ENCODE data around the gene TBC1D5. TPM values are rescaled to one million over a fixed set of nuclear protein-coding genes. Genes with fewer than 3 reads are reported as not detected.

TBC1D5 gene
- total RNA-seq, 3 donors from 2014 or later (not counting 1 experiment from before 2014, with no cell fraction given), result 63.8 to 81.9 (median 74.9) TPM

GRCh38 chr3:17195192-17195611 lies 547.2 kb downstream of the TBC1D5 start:
- Mint-ChIP-seq H3K27me3 (ENCODE audit: low read depth in 2 of 2) (no peaks in the 10 kb centered on the region), H3K4me3 (no peak overlapping the region), H3K4me1 (peaks cover 20 to 27% of the 10 kb centered on the region in 2 donors), H3K36me3 (no peaks in the 10 kb centered on the region), H3K27ac (peak overlapping the region in 1 of 2 donors; percentile 20), H3K9me3 (no peaks in the 10 kb centered on the region)
- 48% methylated on average over 3 of the region's 3 CpGs for WGBS (ENCODE audit: insufficient coverage)
- no peaks in the 10 kb centered on the region for H3K9me3 ChIP-seq (ENCODE audit: control insufficient read depth, insufficient read depth, low read length)
- intact Hi-C loops (cut with micrococcal nuclease), result no loop called here
- H3K4me1 ChIP-seq (ENCODE audit: control insufficient read depth, insufficient read depth, low read length), result peaks cover 16% of the 10 kb centered on the region
- H3K27ac ChIP-seq (ENCODE audit: low read length), result no peak overlapping the region
- no peak overlapping the region for H3K4me3 ChIP-seq (ENCODE audit: low read length)
- H3K36me3 ChIP-seq (ENCODE audit: control insufficient read depth, insufficient read depth, low read length), result no peaks in the 10 kb centered on the region
- no peaks in the 10 kb centered on the region for H3K27me3 ChIP-seq (ENCODE audit: control insufficient read depth, insufficient read depth, low read length)
- DNase-seq (no peak), ATAC-seq (no peak)
- no peak for TF ChIP-seq CTCF (IDR thresholded peaks at IDR 0.05)

GRCh38 chr3:17194116-17194515 lies 548.3 kb downstream of the TBC1D5 start:
- no peaks in the 10 kb centered on the region for H3K36me3 Mint-ChIP-seq
- no peak overlapping the region for H3K27ac Mint-ChIP-seq
- Histone ChIP-seq H3K4me3 (ENCODE audit: low read length) (no peak overlapping the region), H3K36me3 (ENCODE audit: control insufficient read depth, insufficient read depth, low read length) (no peaks in the 10 kb centered on the region), H3K27me3 (ENCODE audit: control insufficient read depth, insufficient read depth, low read length) (no peaks in the 10 kb centered on the region), H3K27ac (ENCODE audit: low read length) (no peak overlapping the region), H3K9me3 (ENCODE audit: control insufficient read depth, insufficient read depth, low read length) (no peaks in the 10 kb centered on the region), H3K4me1 (ENCODE audit: control insufficient read depth, insufficient read depth, low read length) (peaks cover 16% of the 10 kb centered on the region)
- no peak overlapping the region for H3K4me3 Mint-ChIP-seq
- H3K9me3 Mint-ChIP-seq, result no peaks in the 10 kb centered on the region
- peaks cover 23 to 31% of the 10 kb centered on the region in 2 donors for H3K4me1 Mint-ChIP-seq
- WGBS (ENCODE audit: insufficient coverage), result 100% methylated on average over 4 of the region's 5 CpGs
- no peaks in the 10 kb centered on the region for H3K27me3 Mint-ChIP-seq (ENCODE audit: low read depth in 2 of 2)
- DNase-seq, result no peak
- intact Hi-C loops (cut with micrococcal nuclease), result no loop called here
- TF ChIP-seq CTCF (IDR thresholded peaks at IDR 0.05), result no peak
- ATAC-seq, result no peak

- Mint-ChIP-seq H3K27ac (no peak overlapping the region), H3K4me1 (peaks cover 23 to 31% of the 10 kb centered on the region in 2 donors), H3K9me3 (no peaks in the 10 kb centered on the region), H3K27me3 (ENCODE audit: low read depth in 2 of 2) (no peaks in the 10 kb centered on the region), H3K36me3 (no peaks in the 10 kb centered on the region), H3K4me3 (no peak overlapping the region)
- Histone ChIP-seq H3K36me3 (ENCODE audit: control insufficient read depth, insufficient read depth, low read length) (no peaks in the 10 kb centered on the region), H3K27me3 (ENCODE audit: control insufficient read depth, insufficient read depth, low read length) (no peaks in the 10 kb centered on the region), H3K4me3 (ENCODE audit: low read length) (no peak overlapping the region), H3K9me3 (ENCODE audit: control insufficient read depth, insufficient read depth, low read length) (no peaks in the 10 kb centered on the region), H3K4me1 (ENCODE audit: control insufficient read depth, insufficient read depth, low read length) (peaks cover 16% of the 10 kb centered on the region), H3K27ac (ENCODE audit: low read length) (no peak overlapping the region)
- intact Hi-C loops (cut with micrococcal nuclease), result no loop called here
- DNase-seq, result no peak
- 90% methylated on average over 2 of the region's 2 CpGs for WGBS (ENCODE audit: insufficient coverage)
- TF ChIP-seq CTCF (IDR thresholded peaks at IDR 0.05), result no peak
- no peak for ATAC-seq
Observed at GRCh38 chr3:17192995-17193394, 549.4 kb downstream of the TBC1D5 start.

All from natural killer cell (primary cell).